Left renal cortex interstitium (tissue), 4 donors: Measurements from ENCODE around the gene RAP2A. TPM values are rescaled to one million over a fixed set of nuclear protein-coding genes. Genes with fewer than 3 reads are reported as not detected.

ENCODE experiments used
- DNase-seq, 4 donors: peaks; one replicate each; pipeline ENCODE4 v3.0.0-alpha.2; 2013; ENCODE audit warnings: low read depth in 4 of 4, low spot score in 2 of 4, missing footprints in 1 of 4
- polyA plus RNA-seq, 4 donors: library from polyadenylated mRNA; unstranded; fragments of 120-200 nt; gene quantifications; one replicate each; pipeline ENCODE4 v1.2.1, GENCODE V29; 2013; ENCODE audit not compliant: insufficient read length in 4 of 4

The RAP2A gene
- polyA plus RNA-seq, 4 donors: 36.6 to 42.5 (median 40.9) TPM

DNA sequence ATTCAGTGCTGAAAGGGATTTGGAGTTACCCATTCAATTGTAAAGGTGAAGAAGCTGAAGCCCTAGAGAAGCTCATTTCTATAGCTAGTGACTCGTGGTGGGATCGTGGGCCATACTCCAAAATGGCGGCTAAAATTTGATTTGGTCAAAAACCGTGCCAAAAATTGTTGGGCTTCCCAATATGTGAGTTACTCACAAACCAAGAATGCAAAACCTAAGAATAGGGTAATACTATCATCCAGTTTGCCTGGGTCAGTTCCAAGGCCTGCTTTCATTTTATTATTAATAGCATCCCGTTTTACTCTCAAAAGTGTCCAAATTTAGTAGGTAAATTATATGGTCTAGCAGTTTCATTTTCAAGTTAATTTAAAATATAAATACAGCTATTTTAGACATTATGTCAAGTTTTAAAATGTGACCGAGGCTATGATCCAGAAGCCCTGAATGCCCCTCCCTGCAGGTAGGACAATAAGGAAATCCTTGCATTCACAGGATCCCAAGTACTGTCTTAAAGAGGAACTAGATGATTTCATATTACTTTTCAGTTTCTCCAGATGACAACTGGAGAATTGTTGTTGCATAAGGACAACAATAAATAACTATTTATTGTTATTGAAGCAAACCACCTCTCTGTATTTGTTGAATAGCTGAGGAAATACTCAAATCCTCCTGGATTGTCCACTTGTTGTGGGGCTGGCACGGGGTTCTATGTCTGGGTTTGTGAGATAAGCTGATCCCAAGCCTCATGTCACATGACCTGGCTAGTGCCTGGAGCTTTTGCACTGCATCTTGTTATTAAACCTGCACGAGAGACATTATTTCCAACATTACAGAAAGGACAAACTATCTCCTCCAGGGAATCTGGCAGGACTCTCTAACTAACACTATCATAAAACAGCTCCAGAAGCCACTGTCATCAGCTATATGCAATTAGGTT, 11.6 kb upstream of the RAP2A start:
- no peak for DNase-seq

GRCh38 chr13:97423300-97424045, 10.5 kb upstream of the RAP2A start:
- no peak for DNase-seq

DNA sequence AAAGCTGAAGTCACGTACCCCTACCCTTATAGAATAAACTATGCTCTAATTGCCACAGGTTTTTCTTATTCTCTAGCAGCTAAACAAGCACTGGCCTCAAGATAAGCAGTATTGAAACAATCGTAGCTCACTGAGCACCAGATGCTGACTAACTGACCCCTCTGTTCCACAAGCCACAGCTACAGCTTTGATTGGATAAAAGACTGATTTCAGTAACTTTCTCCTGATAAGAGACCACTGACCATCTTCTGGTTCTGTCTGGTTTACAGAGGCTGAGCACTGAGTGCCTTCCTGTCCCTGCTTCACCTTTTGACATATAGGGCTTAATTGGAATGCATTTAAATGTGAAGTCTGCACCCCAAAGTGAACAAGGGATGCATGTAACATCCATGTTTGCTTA, 8.4 kb upstream of the RAP2A start:
- DNase-seq: no peak

- DNase-seq: no peak
These were observed 7.3 kb upstream of the RAP2A start for GRCh38 chr13:97426695-97427094.

DNA sequence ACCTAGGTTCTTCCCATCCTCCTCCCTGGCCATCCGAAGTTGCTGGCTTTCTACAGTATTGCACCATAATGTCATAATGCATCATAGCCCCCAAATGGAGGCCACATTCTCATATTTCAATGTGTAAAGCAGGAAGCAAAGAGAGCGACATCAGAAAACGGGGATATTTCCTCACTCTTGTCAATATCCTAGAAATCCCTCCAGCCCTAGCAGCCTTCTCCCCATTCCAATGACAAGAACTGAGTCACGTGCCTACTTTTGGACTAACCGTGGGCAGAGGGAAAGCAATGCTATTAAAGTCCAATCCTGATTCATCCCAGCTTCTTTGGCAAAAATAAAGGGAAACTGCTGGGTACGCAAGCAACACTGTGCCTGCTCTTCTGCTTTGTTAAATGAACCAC, 4.3 kb upstream of the RAP2A start:
- DNase-seq: no peak

- DNase-seq: no peak
These were observed 3.7 kb upstream of the RAP2A start for GRCh38 chr13:97430296-97430695.

- no peak for DNase-seq
These were observed 2.7 kb upstream of the RAP2A start for GRCh38 chr13:97431171-97431764.

DNA sequence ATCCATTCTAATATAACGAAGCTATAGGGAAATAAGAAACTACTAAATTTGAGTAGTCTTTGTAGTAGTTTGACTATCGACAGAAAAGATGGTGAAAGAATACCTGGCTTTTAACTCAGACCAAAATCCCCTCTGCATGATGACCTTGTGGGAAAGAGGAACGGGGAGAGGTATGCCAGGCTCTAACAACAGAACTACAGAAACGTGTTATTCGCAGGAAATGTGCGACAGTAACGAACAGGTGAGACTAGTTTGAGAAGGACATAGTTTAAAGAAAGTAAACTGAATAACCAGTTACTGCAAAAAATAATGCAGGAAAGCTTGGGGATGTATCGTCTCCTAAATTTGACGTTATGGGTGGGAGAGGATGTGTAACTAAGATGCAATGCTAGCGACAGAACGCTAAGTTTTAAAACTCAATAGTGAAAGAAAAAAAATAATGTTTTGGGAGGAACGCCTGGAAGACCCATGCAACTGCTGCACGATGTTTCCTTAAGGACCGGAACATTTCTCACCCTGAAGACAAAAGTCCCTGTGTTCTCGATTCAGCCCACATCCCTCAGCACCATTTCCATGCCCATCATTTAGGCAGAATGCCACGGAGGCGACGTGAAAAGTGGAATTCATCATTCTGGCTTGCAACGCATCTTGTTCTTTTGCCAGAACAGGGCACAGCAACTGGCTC, 1.6 kb upstream of the RAP2A start:
- no peak for DNase-seq

- peak; percentile 98 to 99 (median 99) for DNase-seq
These were observed 847 bp upstream of the RAP2A start for GRCh38 chr13:97432917-97433726.

- no peak for DNase-seq
These were observed 630 bp downstream of the RAP2A start for GRCh38 chr13:97434397-97435201.

DNA sequence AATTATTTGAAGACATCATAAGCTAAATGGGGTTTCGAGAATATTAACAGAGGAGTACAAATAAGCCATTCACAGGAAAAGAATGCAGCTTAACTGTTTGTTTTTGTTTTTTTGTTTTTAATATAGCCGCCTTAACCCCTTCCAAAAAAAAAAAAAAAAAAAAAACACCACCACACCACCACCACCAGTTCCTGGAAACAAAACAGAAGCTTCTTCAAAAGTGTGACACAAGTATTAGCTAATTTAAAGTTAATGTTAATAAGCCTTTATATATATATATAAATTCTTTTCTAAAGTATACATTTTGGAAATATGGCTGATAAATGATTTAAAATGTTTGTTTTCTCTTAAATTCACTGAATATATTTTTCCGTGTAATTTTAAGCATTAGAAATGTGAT, 1.4 kb downstream of the RAP2A start:
- DNase-seq: no peak

- DNase-seq: no peak
These were observed 1.8 kb downstream of the RAP2A start for GRCh38 chr13:97435794-97436193.

DNA sequence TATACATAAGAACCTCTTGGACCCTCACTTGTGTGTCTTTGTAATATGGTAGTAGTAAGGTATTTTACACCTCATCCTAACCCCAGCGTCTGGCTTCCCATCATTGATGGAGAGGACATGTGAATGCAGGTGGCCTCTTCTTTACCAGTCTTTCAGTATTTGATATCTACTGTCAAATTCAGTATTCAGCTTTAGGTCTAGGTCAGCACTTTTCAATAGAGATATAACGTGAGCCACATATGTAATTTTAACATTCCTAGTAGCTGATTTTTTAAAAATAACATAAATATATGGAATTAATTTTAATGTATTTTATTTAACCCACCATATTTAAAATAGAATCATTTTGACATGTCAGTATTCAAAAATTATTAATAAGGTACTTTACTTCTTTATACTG, 2.9 kb downstream of the RAP2A start:
- no peak for DNase-seq

GRCh38 chr13:97437729-97438128, 3.8 kb downstream of the RAP2A start:
- no peak for DNase-seq

DNA sequence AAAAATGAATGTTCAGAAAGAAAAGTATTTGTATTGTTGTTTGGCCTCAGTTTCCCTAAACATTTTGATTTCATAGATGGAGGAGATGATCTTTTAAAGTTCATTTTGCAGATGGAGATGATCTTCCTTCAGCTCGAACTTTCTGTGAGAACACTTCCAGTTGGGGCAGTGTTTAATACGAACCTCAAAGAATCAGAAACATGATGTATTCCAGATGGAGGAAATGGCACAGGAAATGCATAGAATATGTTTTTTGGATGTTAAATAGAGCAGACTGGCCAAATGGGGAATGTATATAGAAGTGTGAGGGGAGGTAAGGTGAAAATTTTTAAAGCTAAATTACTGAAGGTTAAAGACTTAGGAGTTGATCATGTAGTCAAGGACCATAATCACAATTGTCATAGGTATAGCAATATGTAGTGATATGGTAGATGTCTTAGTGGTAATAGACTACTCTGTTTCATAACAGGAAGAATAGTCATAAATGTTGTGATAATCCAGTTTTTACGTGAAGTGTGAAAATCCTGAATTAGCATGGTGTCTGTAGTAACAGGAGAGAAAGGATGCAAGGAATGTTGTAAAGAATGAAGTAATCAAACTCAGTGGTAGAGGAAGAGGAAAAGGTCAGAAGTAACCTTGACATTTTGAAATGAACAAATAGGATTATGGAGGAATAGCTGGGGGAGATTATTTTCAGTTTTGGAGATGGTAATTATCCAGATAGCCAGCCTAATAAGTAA, 5.1 kb downstream of the RAP2A start:
- DNase-seq: no peak

- DNase-seq: no peak
These were observed 6.7 kb downstream of the RAP2A start for GRCh38 chr13:97440598-97441170.

- DNase-seq: no peak
These were observed 7.4 kb downstream of the RAP2A start for GRCh38 chr13:97441368-97441767.

DNA sequence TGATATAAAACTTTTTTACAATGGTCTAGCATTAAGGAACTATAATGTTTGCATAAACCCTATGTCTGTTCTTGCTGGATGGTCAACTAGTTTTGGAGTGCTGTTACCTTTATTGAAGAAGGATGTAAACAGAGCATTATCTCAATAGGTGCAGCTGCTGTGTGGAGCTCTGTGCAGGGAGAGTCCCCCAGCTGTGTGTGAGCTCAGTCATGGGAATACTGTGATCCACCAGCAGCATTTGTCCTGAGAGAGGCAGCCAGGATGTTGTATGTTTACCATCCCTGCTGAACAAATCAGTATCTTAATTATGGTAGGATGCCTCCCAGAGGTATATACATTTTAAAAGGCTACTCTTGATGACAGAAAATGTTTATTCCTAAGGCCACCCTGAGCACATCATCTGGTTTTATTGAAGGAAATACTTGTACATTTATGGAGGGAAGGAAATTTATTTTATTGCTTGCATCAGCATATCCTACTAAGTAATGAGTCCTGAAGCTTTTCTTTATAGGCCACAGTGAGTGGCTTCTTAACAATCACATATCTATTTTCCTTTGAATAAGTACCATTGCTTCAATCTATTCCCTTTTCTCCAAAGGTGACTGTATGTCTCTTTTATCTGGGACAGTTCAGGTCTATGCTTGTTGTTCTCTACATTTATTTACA, 11.7 kb downstream of the RAP2A start:
- no peak for DNase-seq
